Endothelial cell of umbilical vein (primary cell): ENCODE results near the gene CBLB. TPM values are rescaled to one million over a fixed set of nuclear protein-coding genes. Genes with fewer than 3 reads are reported as not detected.

ENCODE experiments used
- BruUV-seq: library from RNA; stranded (reverse); fragments of 400-500 nt; replicated peaks from 2 replicates; lab custom pipeline; 2021; lab: Mats Ljungman, UMichigan
- CTCF ChIA-PET: fragments of 300-600, 350-600 bp; sonication (Branson Sonifier 250); formaldehyde crosslinking; loops from one replicate; lab custom pipeline; 2021; ENCODE audit warnings: antibody characterized with exemption, inconsistent platforms; lab: Charles Lee
- POLR2A ChIA-PET: fragments of 300-600, 350-600 bp; sonication (Branson Sonifier 250); formaldehyde crosslinking; loops from one replicate; lab custom pipeline; 2021; ENCODE audit warnings: antibody characterized with exemption, inconsistent platforms; lab: Charles Lee
- DNase-seq: peaks from one replicate; pipeline ENCODE4 v3.0.0-alpha.2; 2011; ENCODE audit warnings: low read depth, low spot score
- FAIRE-seq: peaks from 2 replicates; lab custom pipeline; 2011; peaks lifted over from hg19 to GRCh38; lab: Jason Lieb, UNC
- H2AFZ ChIP-seq: 2 replicates; pipeline ENCODE4 v1.6.0; 2012; ENCODE audit warnings: low read depth, low read length, control low read depth, inconsistent platforms
- H3K27ac ChIP-seq: 2 replicates; pipeline ENCODE4 v1.5.1; 2011; ENCODE audit warnings: low read depth, mild to moderate bottlenecking, control low read depth, low read length, moderate library complexity; ENCODE audit not compliant: insufficient read depth
- H3K27me3 ChIP-seq, 2 experiments: 2 replicates each; pipeline versions ENCODE4 v1.6.0 to v1.6.1; 2011; ENCODE audit warnings: low read length in 2 of 2, mixed read lengths in 1 of 2; ENCODE audit not compliant: control insufficient read depth in 2 of 2, insufficient read depth in 2 of 2
- H3K36me3 ChIP-seq, 2 experiments: 2 replicates in 1 of 2; 3 replicates in 1 of 2; pipeline ENCODE4 v1.5.1; 2011; ENCODE audit warnings: low read length in 2 of 2, mild to moderate bottlenecking in 1 of 2, moderate library complexity in 1 of 2; ENCODE audit not compliant: control insufficient read depth in 2 of 2, insufficient read depth in 2 of 2; ENCODE audit errors: extremely low read depth in 1 of 2
- H3K4me1 ChIP-seq: 3 replicates; pipeline ENCODE4 v1.5.1; 2011; ENCODE audit warnings: mild to moderate bottlenecking, low read length; ENCODE audit not compliant: control insufficient read depth, insufficient read depth; ENCODE audit errors: extremely low read depth
- H3K4me2 ChIP-seq: 2 replicates; pipeline ENCODE4 v1.6.1; 2011; ENCODE audit warnings: low read length, control low read depth, mixed read lengths; ENCODE audit not compliant: insufficient read depth
- H3K4me3 ChIP-seq, 3 experiments: fragments of 200-600 bp in 1 of 3; sonication (generic), shearing (Covaris generic) in 1 of 3; replicated peaks in 1 of 3; 2 replicates each; pipeline ENCODE4 v1.5.1; 2011 to 2016; ENCODE audit warnings: control low read depth in 3 of 3, low read length in 3 of 3, mild to moderate bottlenecking in 2 of 3, inconsistent platforms in 1 of 3, low read depth in 1 of 3, moderate library complexity in 1 of 3; ENCODE audit not compliant: insufficient read depth in 1 of 3
- H3K79me2 ChIP-seq: 2 replicates; pipeline ENCODE4 v1.6.0; 2012; ENCODE audit warnings: low read length, inconsistent platforms; ENCODE audit not compliant: control insufficient read depth, insufficient read depth
- H3K9ac ChIP-seq: replicated peaks from 2 replicates; pipeline ENCODE3; 2011; ENCODE audit warnings: low read length, control low read depth; ENCODE audit not compliant: insufficient read depth; ENCODE audit errors: extremely low read depth
- H3K9me1 ChIP-seq: replicated peaks from 3 replicates; pipeline ENCODE4 v1.6.0; 2011; ENCODE audit warnings: mild to moderate bottlenecking, low read length; ENCODE audit not compliant: control insufficient read depth, insufficient read depth; ENCODE audit errors: extremely low read depth
- H3K9me3 ChIP-seq: replicated peaks from 2 replicates; pipeline ENCODE4 v1.5.1; 2012; ENCODE audit warnings: low read length, inconsistent platforms; ENCODE audit not compliant: control insufficient read depth, insufficient read depth
- H4K20me1 ChIP-seq: replicated peaks from 2 replicates; pipeline ENCODE3; 2011; ENCODE audit warnings: mild to moderate bottlenecking, low read length; ENCODE audit not compliant: control insufficient read depth, insufficient read depth; ENCODE audit errors: extremely low read depth
- EZH2 ChIP-seq: IDR thresholded peaks from 2 replicates; pipeline ENCODE4 v1.6.1; 2012; ENCODE audit warnings: borderline replicate concordance, low read depth, mild to moderate bottlenecking, moderate library complexity, low read length, inconsistent platforms; ENCODE audit not compliant: severe bottlenecking
- FOS ChIP-seq: IDR thresholded peaks from 2 replicates; pipeline ENCODE4 v1.6.1; 2011; ENCODE audit warnings: mild to moderate bottlenecking, low read length, moderate library complexity, borderline replicate concordance; ENCODE audit not compliant: insufficient read depth
- GATA2 ChIP-seq: IDR thresholded peaks from 2 replicates; pipeline ENCODE4 v1.7.0; 2011; ENCODE audit warnings: low read depth, mild to moderate bottlenecking, moderate library complexity, mixed read lengths, low read length; ENCODE audit not compliant: insufficient read length, insufficient read depth
- JUN ChIP-seq: IDR thresholded peaks from 2 replicates; pipeline ENCODE4 v1.6.1; 2011; ENCODE audit warnings: borderline replicate concordance, low read depth; ENCODE audit not compliant: insufficient read length, insufficient read depth
- MYC ChIP-seq: IDR thresholded peaks from one replicate; pipeline ENCODE4 v1.6.1; 2011; ENCODE audit warnings: mild to moderate bottlenecking, low read depth, low read length
- POLR2A ChIP-seq: IDR thresholded peaks from 2 replicates; pipeline ENCODE4 v1.6.1; 2012; ENCODE audit warnings: low read depth, mild to moderate bottlenecking, control low read depth, low read length
- POLR2AphosphoS5 ChIP-seq: IDR thresholded peaks from 2 replicates; pipeline ENCODE4 v1.6.1; 2012; ENCODE audit warnings: low read depth, mild to moderate bottlenecking, control low read depth, low read length, moderate library complexity; ENCODE audit not compliant: insufficient read depth
- dilution Hi-C: fragments of 300-500 bp; cut with MboI; formaldehyde crosslinking; loops from one replicate; pipeline ENCODE4 v1.15.0; 2019; ENCODE audit warnings: low sequenced_read_pairs; ENCODE audit not compliant: extremely low pct_ligation_motif_present
- intact Hi-C: fragments of 100-400 bp; cut with micrococcal nuclease; formaldehyde crosslinking; loops from one replicate; pipeline ENCODE4 v1.10.0; 2022
- polyA plus RNA-seq, 4 experiments: library from polyadenylated mRNA; depleted of rRNA in 3 of 4; stranded (reverse) in 3 of 4; unstranded in 1 of 4; fragments of >200 nt; gene quantifications; 2 replicates each; pipeline versions ENCODE4 v1.2.1 to v1.2.3, GENCODE V29; 2011 to 2012; ENCODE audit warnings: missing spikeins in 1 of 4
- total RNA-seq: library from RNA; stranded (reverse); gene quantifications from 2 replicates; pipeline ENCODE4 v1.2.3, GENCODE V29; 2021
- TF ChIP-seq, protein P1 (sequence below): IDR thresholded peaks from 2 replicates; pipeline ENCODE4 v1.6.1; 2011; ENCODE audit not compliant: insufficient read depth, insufficient read length
- TF ChIP-seq, protein P2 (sequence below), 2 donors: IDR thresholded peaks; 1 replicate in 1 of 2; 2 replicates in 1 of 2; pipeline ENCODE4 v1.5.1; 2011; ENCODE audit warnings: low read length in 2 of 2, mild to moderate bottlenecking in 2 of 2, moderate library complexity in 2 of 2, control low read depth in 1 of 2, inconsistent platforms in 1 of 2, low read depth in 1 of 2; ENCODE audit not compliant: insufficient read depth in 1 of 2; ENCODE audit errors: extremely low read depth in 1 of 2

CBLB gene
- total and polyA plus RNA-seq, 2 donors (not counting 3 experiments of a cell fraction or from before 2014, with no cell fraction given): 17.8 to 39.6 TPM

DNA sequence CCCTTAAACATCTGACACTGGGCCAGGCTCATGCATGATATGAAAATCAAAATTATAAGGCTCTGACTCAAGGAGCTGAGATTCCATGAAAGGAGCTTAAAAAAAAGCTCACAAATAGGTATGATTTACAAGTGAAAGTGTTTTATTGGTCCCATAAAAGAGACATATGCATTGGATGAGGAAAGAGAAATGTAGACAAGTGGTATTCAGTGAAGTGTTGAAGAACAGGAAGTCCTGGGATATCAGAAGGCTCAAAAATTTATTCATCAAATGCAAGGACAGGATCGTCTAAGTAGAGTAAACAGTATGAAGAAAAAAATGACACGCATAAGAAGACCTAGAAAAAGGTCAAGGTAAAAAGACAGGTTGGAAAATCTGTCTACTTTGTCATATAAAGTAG lies 188.9 kb downstream of the CBLB start:
- Histone ChIP-seq H3K27ac (no peak overlapping the region), H3K9ac (no peak overlapping the region), H3K4me2 (no peak overlapping the region), H3K4me3 (no peak overlapping the region), H2AFZ (no peak overlapping the region), H4K20me1 (no peaks in the 10 kb centered on the region), H3K9me1 (no peaks in the 10 kb centered on the region), H3K36me3 (peaks cover 0 to 7% of the 10 kb centered on the region in 2 experiments), H3K4me1 (no peaks in the 10 kb centered on the region), H3K79me2 (no peaks in the 10 kb centered on the region), H3K9me3 (no peaks in the 10 kb centered on the region), H3K27me3 (no peaks in the 10 kb centered on the region)
- no TSS peak for BruUV-seq
- dilution Hi-C loops (no loop called here), intact Hi-C loops (loop anchor here (10.0 kb wide), 1 partner anchor 1045 kb away; no protein-coding TSS in a partner anchor)
- TF ChIP-seq EZH2 (no peak), JUN (no peak), POLR2A (no peak), POLR2AphosphoS5 (no peak), FOS (no peak), MYC (no peak), GATA2 (no peak)
- TF ChIP-seq, protein P1, sequence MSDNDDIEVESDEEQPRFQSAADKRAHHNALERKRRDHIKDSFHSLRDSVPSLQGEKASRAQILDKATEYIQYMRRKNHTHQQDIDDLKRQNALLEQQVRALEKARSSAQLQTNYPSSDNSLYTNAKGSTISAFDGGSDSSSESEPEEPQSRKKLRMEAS: no peak
- ChIA-PET CTCF (interaction anchor here (1.0 to 1.1 kb wide), 2 partner anchors 9 to 12 kb away, joined by 3 to 4 read pairs; no protein-coding TSS in a partner anchor), POLR2A (no interaction called here)
- DNase-seq (no peak), FAIRE-seq (no peak)

DNA sequence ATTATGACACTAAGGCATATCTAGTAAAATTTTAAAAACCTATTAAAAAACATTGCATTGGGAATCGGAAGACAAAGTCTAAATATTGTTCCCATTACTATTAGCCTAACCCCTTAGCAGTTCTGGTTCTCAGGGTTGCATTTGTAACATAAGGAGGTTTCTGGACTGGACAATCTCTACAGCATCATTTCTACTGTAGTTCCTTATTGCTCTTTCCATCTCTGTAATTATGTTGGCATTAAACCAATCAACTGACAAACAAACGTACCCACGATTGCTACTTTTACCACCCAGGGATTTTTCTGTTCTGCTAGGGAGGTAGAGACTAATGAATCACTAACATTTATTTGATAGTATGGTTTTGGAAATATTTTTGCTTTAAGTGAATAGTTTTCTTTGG lies 190.8 kb downstream of the CBLB start:
- POLR2A ChIA-PET: no interaction called here
- CTCF ChIA-PET: no interaction called here
- intact Hi-C loops: no loop called here

More for the DNA sequence above, 190.8 kb downstream of the CBLB start:
- Histone ChIP-seq H3K4me1 (no peaks in the 10 kb centered on the region), H3K9me1 (no peaks in the 10 kb centered on the region), H3K4me2 (no peak overlapping the region), H2AFZ (no peak overlapping the region), H3K79me2 (no peaks in the 10 kb centered on the region), H3K9me3 (no peaks in the 10 kb centered on the region), H3K4me3 (no peak overlapping the region), H3K36me3 (peaks cover 4 to 5% of the 10 kb centered on the region in 2 experiments), H3K9ac (no peak overlapping the region), H4K20me1 (no peaks in the 10 kb centered on the region), H3K27ac (no peak overlapping the region), H3K27me3 (no peaks in the 10 kb centered on the region)
- TF ChIP-seq, protein P1: no peak
- TF ChIP-seq POLR2AphosphoS5 (no peak), MYC (no peak), FOS (no peak), JUN (no peak), EZH2 (no peak), GATA2 (no peak), POLR2A (no peak)
- TF ChIP-seq, protein P2, sequence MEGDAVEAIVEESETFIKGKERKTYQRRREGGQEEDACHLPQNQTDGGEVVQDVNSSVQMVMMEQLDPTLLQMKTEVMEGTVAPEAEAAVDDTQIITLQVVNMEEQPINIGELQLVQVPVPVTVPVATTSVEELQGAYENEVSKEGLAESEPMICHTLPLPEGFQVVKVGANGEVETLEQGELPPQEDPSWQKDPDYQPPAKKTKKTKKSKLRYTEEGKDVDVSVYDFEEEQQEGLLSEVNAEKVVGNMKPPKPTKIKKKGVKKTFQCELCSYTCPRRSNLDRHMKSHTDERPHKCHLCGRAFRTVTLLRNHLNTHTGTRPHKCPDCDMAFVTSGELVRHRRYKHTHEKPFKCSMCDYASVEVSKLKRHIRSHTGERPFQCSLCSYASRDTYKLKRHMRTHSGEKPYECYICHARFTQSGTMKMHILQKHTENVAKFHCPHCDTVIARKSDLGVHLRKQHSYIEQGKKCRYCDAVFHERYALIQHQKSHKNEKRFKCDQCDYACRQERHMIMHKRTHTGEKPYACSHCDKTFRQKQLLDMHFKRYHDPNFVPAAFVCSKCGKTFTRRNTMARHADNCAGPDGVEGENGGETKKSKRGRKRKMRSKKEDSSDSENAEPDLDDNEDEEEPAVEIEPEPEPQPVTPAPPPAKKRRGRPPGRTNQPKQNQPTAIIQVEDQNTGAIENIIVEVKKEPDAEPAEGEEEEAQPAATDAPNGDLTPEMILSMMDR (IDR thresholded peaks at IDR 0.05; ENCODE audit: extremely low read depth in 1 of 2, insufficient read depth in 1 of 2, low read depth in 1 of 2, low read length in 2 of 2): no peak
- dilution Hi-C loops: no loop called here
- FAIRE-seq (no peak), DNase-seq (no peak)
- BruUV-seq: no TSS peak
